HG03439 (cell line): Measurements from ENCODE around the gene ERP29.
"Not testable (repeated sequence)": the region's sequence is repeated elsewhere in the genome, so short reads cannot be mapped to it uniquely, and the experiment has no call there.

Experiments used
- ATAC-seq: cut with Tn5 transposase; IDR thresholded peaks from one replicate; pipeline ENCODE4 v1.9.1; 2021; ENCODE audit warnings: mild to moderate bottlenecking, moderate library complexity; ENCODE audit not compliant: unreplicated experiment

Gene ERP29

DNA sequence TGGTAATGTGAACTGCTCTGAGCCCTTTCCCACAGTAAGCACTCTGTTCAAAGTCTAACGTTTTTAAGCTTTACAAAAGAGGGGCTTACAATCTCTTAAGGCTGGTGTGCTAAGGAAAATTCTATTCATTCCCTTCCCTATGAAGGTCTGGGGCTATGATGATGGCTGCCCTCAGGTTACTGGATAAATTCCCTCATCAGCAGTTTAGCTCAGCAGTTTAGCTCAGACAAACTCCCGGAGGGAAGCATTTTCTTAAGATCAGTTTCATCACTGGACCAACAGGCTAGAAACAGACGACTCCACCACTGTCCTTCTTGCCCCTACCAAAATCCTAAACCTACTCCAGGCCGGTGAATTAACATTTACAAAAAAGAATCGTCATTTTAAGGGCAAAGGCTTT, 19.1 kb downstream of the ERP29 start:
- ATAC-seq, result no peak

DNA sequence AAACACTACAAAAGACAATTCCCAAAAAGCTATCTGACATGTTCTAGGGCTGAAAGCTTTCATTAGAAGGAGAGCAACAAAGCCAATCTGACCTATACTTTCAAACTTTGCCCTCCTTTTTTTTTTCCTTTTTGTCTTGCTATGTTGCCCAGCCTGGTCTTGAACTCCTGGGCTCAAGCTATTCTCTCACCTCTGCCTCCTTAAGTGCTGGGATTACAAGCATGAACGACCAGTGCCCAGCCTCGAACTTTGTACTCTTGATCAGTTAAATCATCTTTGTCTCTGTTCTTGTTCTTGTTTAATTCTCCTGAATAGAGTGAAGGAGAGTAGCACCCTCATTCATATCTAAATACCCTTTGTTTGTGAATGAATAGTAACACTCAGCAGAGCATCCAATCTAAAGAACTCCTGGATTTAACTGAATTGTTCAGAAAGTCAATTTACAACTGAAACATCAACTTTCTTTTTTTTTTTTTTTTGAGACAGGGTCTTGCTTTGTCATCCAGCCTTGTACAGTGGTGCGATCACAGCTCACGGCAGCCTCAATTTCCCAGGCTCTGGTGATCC, 22.1 kb downstream of the ERP29 start:
- ATAC-seq, result no peak

DNA sequence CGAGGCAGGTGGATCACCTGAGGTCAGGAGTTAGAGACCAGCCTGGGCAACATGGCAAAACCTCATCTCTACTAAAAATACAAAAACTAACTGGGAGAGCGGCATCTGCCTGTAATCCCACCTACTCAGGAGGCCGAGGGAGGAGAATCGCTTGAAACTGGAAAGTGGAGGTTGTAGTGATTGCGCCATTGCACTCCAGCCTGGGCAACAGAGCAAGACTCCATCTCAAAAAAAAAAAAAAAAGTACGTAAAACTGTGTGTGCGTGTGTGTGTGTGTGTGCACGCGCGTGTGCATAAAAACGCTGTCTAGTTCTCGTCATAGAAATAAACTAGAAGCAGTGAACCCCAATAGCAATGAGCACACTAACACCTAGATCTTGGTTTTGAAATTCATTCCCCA, 23.4 kb downstream of the ERP29 start:
- not testable (repeated sequence) for ATAC-seq

- no peak for ATAC-seq
Measured at GRCh38 chr12:112046003-112046402, 32.8 kb downstream of the ERP29 start.

DNA sequence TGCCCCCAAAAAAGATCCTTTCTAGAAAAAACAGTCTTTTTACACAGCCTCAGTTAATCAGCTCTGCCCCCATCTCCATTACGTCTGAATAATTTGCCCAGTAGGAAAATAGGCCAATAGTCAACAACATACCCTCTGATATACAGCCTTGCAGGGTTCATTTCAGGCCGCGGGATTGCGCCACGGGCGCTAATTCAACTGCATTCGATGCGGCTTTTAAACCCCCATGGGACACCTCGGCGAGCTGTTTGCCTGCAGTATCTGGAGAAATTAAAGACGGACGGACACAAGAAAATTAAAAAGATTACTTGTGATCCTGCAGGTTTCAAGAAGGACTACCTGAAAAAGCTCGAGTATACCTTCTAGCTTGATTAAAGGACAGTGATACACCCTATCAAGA, 36.1 kb downstream of the ERP29 start:
- no peak for ATAC-seq

DNA sequence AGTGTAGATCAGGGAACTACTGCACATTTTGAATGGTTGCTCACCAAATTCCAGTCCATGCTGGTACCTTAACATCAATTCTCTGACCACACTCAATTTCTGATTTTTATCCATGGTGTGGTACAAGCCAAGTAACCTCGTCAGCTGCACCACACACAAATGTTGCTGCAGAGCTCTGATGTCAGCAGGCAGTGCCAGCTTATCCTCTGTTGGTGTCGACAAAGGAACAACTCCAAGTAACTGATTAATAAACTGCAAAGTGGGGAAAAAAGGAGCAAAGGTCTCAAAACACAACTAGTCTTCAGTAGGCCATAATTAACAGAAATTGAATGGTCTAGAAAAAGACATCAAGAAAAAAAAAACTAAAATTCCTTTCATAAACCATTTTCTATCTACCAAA, 47.9 kb downstream of the ERP29 start:
- ATAC-seq, result no peak

DNA sequence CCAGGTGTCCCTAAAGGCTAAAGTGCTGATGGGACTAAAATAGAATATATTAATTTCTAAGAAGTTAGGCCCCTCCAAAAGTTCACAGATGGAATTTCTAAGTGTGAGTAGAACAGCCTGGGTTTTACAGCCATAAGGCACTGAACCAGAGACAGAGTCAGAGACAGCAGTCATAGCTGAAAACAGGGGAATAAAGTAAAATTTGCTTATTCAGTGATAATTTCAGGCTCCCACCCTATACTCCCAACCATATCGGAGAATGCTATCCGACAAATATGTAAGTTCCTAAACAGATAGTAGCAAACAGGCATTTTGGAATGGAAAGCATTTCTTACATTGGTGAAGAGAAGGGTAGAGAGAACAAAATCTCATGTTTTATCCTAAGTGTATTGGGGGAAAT, 50.0 kb downstream of the ERP29 start:
- ATAC-seq, result no peak

DNA sequence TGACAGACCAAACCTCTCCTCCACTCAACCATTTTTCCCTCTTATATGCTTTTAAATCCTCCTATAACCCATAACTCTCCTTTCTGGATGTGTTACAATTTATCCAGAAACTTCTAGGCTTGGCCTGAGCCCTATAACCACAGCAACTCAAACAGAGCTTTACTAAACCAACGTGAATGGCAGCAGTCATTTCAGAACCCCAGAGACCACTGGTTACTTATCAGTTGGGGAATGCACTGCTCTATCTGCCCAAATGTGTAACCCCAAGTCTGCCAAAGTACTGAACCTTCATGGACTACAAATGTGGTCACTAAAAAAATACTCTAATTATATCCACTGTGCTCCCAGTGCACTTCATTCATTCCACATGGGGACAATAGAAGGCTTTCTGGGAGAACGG, 53.3 kb downstream of the ERP29 start:
- ATAC-seq, result no peak
